ENCODE results near the gene SLC41A1. TPM values are rescaled to one million over a fixed set of nuclear protein-coding genes. Genes with fewer than 3 reads are reported as not detected.

The SLC41A1 gene
- total RNA-seq, 4 donors from 2014 or later, result 20.9 to 38.7 (median 29.1) TPM

GRCh38 chr1:205852969-205853368 is 40.0 kb upstream of the SLC41A1 start:
- ATAC-seq, result no peak
- TF ChIP-seq, protein P1, sequence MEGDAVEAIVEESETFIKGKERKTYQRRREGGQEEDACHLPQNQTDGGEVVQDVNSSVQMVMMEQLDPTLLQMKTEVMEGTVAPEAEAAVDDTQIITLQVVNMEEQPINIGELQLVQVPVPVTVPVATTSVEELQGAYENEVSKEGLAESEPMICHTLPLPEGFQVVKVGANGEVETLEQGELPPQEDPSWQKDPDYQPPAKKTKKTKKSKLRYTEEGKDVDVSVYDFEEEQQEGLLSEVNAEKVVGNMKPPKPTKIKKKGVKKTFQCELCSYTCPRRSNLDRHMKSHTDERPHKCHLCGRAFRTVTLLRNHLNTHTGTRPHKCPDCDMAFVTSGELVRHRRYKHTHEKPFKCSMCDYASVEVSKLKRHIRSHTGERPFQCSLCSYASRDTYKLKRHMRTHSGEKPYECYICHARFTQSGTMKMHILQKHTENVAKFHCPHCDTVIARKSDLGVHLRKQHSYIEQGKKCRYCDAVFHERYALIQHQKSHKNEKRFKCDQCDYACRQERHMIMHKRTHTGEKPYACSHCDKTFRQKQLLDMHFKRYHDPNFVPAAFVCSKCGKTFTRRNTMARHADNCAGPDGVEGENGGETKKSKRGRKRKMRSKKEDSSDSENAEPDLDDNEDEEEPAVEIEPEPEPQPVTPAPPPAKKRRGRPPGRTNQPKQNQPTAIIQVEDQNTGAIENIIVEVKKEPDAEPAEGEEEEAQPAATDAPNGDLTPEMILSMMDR (IDR thresholded peaks at IDR 0.05), result no peak
- no peak for TF ChIP-seq POLR2A (IDR thresholded peaks at IDR 0.05)
- TF ChIP-seq POLR2AphosphoS5 (IDR thresholded peaks at IDR 0.05), result no peak
- TF ChIP-seq EP300 (IDR thresholded peaks at IDR 0.05), result no peak
- H3K4me3 ChIP-seq, result no peak overlapping the region
- H3K36me3 ChIP-seq, result no peaks in the 10 kb centered on the region
- H3K27ac ChIP-seq, result no peak overlapping the region
- peaks cover 0 to 5% (median 0%) of the 10 kb centered on the region in 3 donors for H3K4me1 ChIP-seq
- H3K9me3 ChIP-seq, result peaks cover 0 to 8% (median 0%) of the 10 kb centered on the region in 3 donors
- no peaks in the 10 kb centered on the region for H3K27me3 ChIP-seq

DNA sequence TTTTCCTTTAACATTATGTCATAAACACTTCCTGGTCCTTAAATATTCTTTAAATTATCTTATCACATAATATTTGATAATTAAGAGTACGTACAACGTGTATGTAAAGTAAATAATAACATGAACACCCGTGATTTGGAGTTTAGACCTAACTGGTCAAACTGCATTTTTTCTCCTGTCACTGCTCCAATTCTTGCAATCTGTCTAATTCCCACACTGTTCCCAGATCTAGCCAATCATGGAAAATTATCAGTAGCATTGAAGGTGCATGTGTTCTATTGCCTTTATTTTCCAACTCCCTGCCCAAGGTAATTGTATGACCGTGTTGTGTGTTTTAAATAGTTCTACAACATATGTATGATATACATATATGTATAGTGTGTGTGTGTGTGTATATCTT is 39.0 kb upstream of the SLC41A1 start:
- Histone ChIP-seq H3K9me3 (peaks cover 0 to 8% (median 0%) of the 10 kb centered on the region in 3 donors), H3K27me3 (no peaks in the 10 kb centered on the region), H3K36me3 (no peaks in the 10 kb centered on the region), H3K27ac (no peak overlapping the region), H3K4me1 (peaks cover 0 to 5% (median 0%) of the 10 kb centered on the region in 3 donors), H3K4me3 (no peak overlapping the region)
- TF ChIP-seq POLR2AphosphoS5 (IDR thresholded peaks at IDR 0.05) (no peak), EP300 (IDR thresholded peaks at IDR 0.05) (no peak), POLR2A (IDR thresholded peaks at IDR 0.05) (no peak)
- TF ChIP-seq, protein P1 (IDR thresholded peaks at IDR 0.05), result no peak
- ATAC-seq, result no peak
- WGBS, 2 donors (ENCODE audit: low coverage in 1 of 2), result 73 to 76% methylated on average over 4 of the region's 4 CpGs

- Histone ChIP-seq H3K36me3 (no peaks in the 10 kb centered on the region), H3K27me3 (no peaks in the 10 kb centered on the region), H3K9me3 (peaks cover 0 to 8% (median 0%) of the 10 kb centered on the region in 3 donors), H3K4me1 (peaks cover 0 to 5% (median 0%) of the 10 kb centered on the region in 3 donors), H3K4me3 (peak within 1 kb of the TSS in 1 of 2 donors; percentile 42), H3K27ac (no peak within 1 kb of the TSS)
- peak; percentile 98 for ATAC-seq
- TF ChIP-seq POLR2AphosphoS5 (IDR thresholded peaks at IDR 0.05) (no peak), POLR2A (IDR thresholded peaks at IDR 0.05) (no peak), EP300 (IDR thresholded peaks at IDR 0.05) (no peak)
- TF ChIP-seq, protein P1 (IDR thresholded peaks at IDR 0.05), result no peak
- 45% methylated on average over 11 of the region's 39 CpGs; no CpG with 5 or more reads in 1 of the 2 donors for WGBS, 2 donors (ENCODE audit: low coverage in 1 of 2)
Measured at GRCh38 chr1:205849619-205850355, 36.8 kb upstream of the SLC41A1 start, which contains the start of gene PM20D1. TSS of gene PM20D1 (minus strand) at chr1:205850132. CDS start at chr1:205850072, 60 bp downstream.

- Histone ChIP-seq H3K27me3 (no peaks in the 10 kb centered on the region), H3K4me1 (no peaks in the 10 kb centered on the region), H3K9me3 (no peaks in the 10 kb centered on the region), H3K36me3 (no peaks in the 10 kb centered on the region), H3K4me3 (no peak overlapping the region), H3K27ac (no peak overlapping the region)
- no peak for TF ChIP-seq EP300 (IDR thresholded peaks at IDR 0.05)
- no peak for TF ChIP-seq POLR2AphosphoS5 (IDR thresholded peaks at IDR 0.05)
- TF ChIP-seq, protein P1 (IDR thresholded peaks at IDR 0.05), result no peak
- no peak for TF ChIP-seq POLR2A (IDR thresholded peaks at IDR 0.05)
- ATAC-seq, result no peak
- WGBS, 2 donors (ENCODE audit: low coverage in 1 of 2), result 40 to 43% methylated on average over 1 of the region's 3 CpGs
Measured at GRCh38 chr1:205843036-205843859, 30.2 kb upstream of the SLC41A1 start.

Measured in gastroesophageal sphincter (tissue), 4 donors.